ENCODE measurements around the gene CYP2C18.

CYP2C18 gene

GRCh38 chr10:94784256-94784655, 100.7 kb downstream of the CYP2C18 start:
- Mint-ChIP-seq H3K27me3 (no peaks in the 10 kb centered on the region), H3K9me3 (no peaks in the 10 kb centered on the region), H3K4me1 (no peaks in the 10 kb centered on the region), H3K27ac (no peak overlapping the region), H3K36me3 (no peaks in the 10 kb centered on the region), H3K4me3 (no peak overlapping the region)
- no peak for DNase-seq
- CTCF ChIA-PET, result no interaction called here

- CTCF ChIA-PET, result no interaction called here
- no peak for DNase-seq
- Mint-ChIP-seq H3K4me1 (no peaks in the 10 kb centered on the region), H3K4me3 (no peak overlapping the region), H3K36me3 (no peaks in the 10 kb centered on the region), H3K9me3 (no peaks in the 10 kb centered on the region), H3K27ac (no peak overlapping the region), H3K27me3 (no peaks in the 10 kb centered on the region)
These were observed 101.7 kb downstream of the CYP2C18 start for GRCh38 chr10:94785211-94785610.

All from activated naive CD4-positive, alpha-beta T cell treated with anti-CD3 and anti-CD28 coated beads, Interleukin-2, amount 10 ng/mL, durations not matched to agents 7 days and 5 days (primary cell).